ENCODE measurements around the gene CD207. TPM values are rescaled to one million over a fixed set of nuclear protein-coding genes. Genes with fewer than 3 reads are reported as not detected.
"Not testable (repeated sequence)": the region's sequence is repeated elsewhere in the genome, so short reads cannot be mapped to it uniquely, and the experiment has no call there.

The CD207 gene
- total RNA-seq = 1 to 10 TPM in 2 of 4 donors, under 1 TPM in 1, not detected in 1; 0.35 to 2.5 (median 1.1) TPM

GRCh38 chr2:70835643-70836042, at the start of gene CD207:
Gene CD207 (minus strand): TSS chr2:70835816. CDS start chr2:70835776, 40 bp downstream.
- WGBS, 2 donors = 90 to 94% methylated on average over 4 of the region's 4 CpGs
- Histone ChIP-seq H3K4me1 (no peaks in the 10 kb centered on the region), H3K36me3 (no peaks in the 10 kb centered on the region), H3K9me3 (no peaks in the 10 kb centered on the region), H3K27me3 (peaks cover 0 to 31% (median 0%) of the 10 kb centered on the region in 4 donors), H3K27ac (no peak within 1 kb of the TSS), H3K4me3 (no peak within 1 kb of the TSS)
- DNase-seq = no peak
- intact Hi-C loops (cut with DNase I) = no loop called here
- TF ChIP-seq, protein P1, sequence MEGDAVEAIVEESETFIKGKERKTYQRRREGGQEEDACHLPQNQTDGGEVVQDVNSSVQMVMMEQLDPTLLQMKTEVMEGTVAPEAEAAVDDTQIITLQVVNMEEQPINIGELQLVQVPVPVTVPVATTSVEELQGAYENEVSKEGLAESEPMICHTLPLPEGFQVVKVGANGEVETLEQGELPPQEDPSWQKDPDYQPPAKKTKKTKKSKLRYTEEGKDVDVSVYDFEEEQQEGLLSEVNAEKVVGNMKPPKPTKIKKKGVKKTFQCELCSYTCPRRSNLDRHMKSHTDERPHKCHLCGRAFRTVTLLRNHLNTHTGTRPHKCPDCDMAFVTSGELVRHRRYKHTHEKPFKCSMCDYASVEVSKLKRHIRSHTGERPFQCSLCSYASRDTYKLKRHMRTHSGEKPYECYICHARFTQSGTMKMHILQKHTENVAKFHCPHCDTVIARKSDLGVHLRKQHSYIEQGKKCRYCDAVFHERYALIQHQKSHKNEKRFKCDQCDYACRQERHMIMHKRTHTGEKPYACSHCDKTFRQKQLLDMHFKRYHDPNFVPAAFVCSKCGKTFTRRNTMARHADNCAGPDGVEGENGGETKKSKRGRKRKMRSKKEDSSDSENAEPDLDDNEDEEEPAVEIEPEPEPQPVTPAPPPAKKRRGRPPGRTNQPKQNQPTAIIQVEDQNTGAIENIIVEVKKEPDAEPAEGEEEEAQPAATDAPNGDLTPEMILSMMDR (IDR thresholded peaks at IDR 0.05) = no peak
- TF ChIP-seq POLR2A (IDR thresholded peaks at IDR 0.05) = no peak

DNA sequence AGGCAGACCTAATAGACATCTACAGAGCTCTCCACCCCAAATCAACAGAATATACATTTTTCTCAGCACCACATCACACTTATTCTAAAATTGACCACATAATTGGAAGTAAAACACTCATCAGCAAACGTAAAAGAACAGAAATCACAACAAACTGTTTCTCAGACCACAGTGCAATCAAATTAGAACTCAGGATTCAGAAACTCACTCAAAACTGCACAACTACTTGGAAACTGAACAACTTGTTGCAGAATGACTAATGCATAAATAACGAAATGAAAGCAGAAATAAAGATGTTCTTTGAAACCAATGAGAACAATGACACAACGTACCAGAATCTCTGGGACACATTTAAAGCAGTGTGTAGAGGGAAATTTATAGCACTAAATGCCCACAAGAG, 42.9 kb upstream of the CD207 start:
- H3K9me3 ChIP-seq; H3K4me3 ChIP-seq; H3K36me3 ChIP-seq; H3K27ac ChIP-seq; intact Hi-C loops (cut with DNase I); H3K4me1 ChIP-seq; DNase-seq: not testable (repeated sequence)
- peaks cover 0 to 94% (median 0%) of the 10 kb centered on the region in 4 donors for H3K27me3 ChIP-seq
- WGBS, 2 donors = 36 to 42% methylated on average over 3 of the region's 3 CpGs

DNA sequence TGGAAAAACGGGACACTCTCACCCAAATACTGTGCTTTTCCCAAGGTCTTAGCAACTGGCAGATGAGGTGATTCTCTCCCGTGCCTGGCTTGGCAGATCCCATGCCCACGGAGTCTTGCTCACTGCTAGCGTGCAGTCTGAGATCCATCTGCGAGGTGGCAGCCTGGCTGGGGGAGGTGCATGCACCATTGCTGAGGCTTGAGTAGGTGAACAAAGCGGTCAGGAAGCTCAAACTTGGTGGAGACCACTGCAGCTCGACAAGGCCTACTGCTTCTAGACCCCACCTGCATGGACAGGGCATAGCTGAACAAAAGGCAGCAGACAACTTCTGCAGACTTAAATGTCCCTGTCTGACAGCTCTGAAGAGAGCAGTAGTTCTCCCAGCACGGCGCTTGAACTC, 40.5 kb upstream of the CD207 start:
- H3K9me3 ChIP-seq; H3K4me3 ChIP-seq; H3K36me3 ChIP-seq; DNase-seq; intact Hi-C loops (cut with DNase I); H3K27ac ChIP-seq: not testable (repeated sequence)
- 54 to 70% methylated on average over 6 to 8 of the region's 9 CpGs for WGBS, 2 donors
- peaks cover 3 to 10% (median 6%) of the 10 kb centered on the region in 3 donors for H3K4me1 ChIP-seq
- peaks cover 0 to 94% (median 0%) of the 10 kb centered on the region in 4 donors for H3K27me3 ChIP-seq

- Histone ChIP-seq H3K27me3 (peaks cover 0 to 84% (median 0%) of the 10 kb centered on the region in 4 donors), H3K4me1 (peaks cover 4 to 11% (median 6%) of the 10 kb centered on the region in 3 donors), H3K36me3 (no peaks in the 10 kb centered on the region), H3K27ac (no peak overlapping the region), H3K4me3 (no peak overlapping the region), H3K9me3 (no peaks in the 10 kb centered on the region)
- WGBS, 2 donors = 38 to 64% methylated on average over 2 to 3 of the region's 4 CpGs
- no peak for TF ChIP-seq POLR2A (IDR thresholded peaks at IDR 0.05)
- TF ChIP-seq, protein P1 (IDR thresholded peaks at IDR 0.05) = no peak
- no peak for DNase-seq
- intact Hi-C loops (cut with DNase I) = loop anchor here (5.0 kb wide), 1 partner anchor 49 kb away; no protein-coding TSS in a partner anchor
Observed at GRCh38 chr2:70873541-70873940, 37.9 kb upstream of the CD207 start.

- H3K4me1 ChIP-seq = peaks cover 4 to 11% (median 6%) of the 10 kb centered on the region in 3 donors
- H3K27me3 ChIP-seq = peaks cover 0 to 67% (median 0%) of the 10 kb centered on the region in 4 donors
- no peaks in the 10 kb centered on the region for H3K9me3 ChIP-seq
- 22 to 23% methylated on average over 6 to 27 of the region's 36 CpGs for WGBS, 2 donors
- peak overlapping the region in 1 of 4 donors; percentile 42 for H3K4me3 ChIP-seq
- DNase-seq = peak; percentile 35
- no peak for TF ChIP-seq POLR2A (IDR thresholded peaks at IDR 0.05)
- TF ChIP-seq, protein P1 (IDR thresholded peaks at IDR 0.05) = peak; percentile 77 to 89 (median 86)
- no peaks in the 10 kb centered on the region for H3K36me3 ChIP-seq
- no peak overlapping the region for H3K27ac ChIP-seq
- intact Hi-C loops (cut with DNase I) = loop anchor here (2.0 to 5.0 kb wide), 2 partner anchors 51 to 75 kb away; no protein-coding TSS in a partner anchor
Observed at GRCh38 chr2:70871398-70872211, 36.0 kb upstream of the CD207 start.

DNA sequence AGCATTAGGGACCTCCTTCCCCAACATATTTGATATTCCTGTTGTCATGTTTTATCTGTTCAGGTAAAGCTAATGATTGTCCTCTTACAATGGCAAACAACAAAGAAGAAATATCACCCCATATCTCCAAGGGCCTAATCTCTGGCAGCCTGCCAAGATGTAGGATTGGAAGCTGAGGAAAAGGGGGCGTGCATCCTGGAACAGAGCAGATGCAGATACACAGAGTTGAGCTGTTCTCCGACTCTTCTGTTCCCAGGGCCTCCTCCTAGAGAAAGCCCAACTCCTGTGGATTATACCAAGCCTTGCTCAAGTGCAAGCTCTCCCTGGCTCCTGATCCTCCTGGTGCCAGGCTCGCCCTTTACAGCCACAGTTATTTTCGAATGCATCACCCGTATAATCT, 35.2 kb upstream of the CD207 start:
- TF ChIP-seq POLR2A (IDR thresholded peaks at IDR 0.05) = no peak
- TF ChIP-seq, protein P1 (IDR thresholded peaks at IDR 0.05) = no peak
- no peak for DNase-seq
- no peaks in the 10 kb centered on the region for H3K9me3 ChIP-seq
- intact Hi-C loops (cut with DNase I) = loop anchor here (2.0 to 5.0 kb wide), 2 partner anchors 52 to 76 kb away; no protein-coding TSS in a partner anchor
- no peaks in the 10 kb centered on the region for H3K36me3 ChIP-seq
- 57 to 66% methylated on average over 5 of the region's 5 CpGs for WGBS, 2 donors
- H3K4me3 ChIP-seq = no peak overlapping the region
- H3K4me1 ChIP-seq = peaks cover 4 to 11% (median 6%) of the 10 kb centered on the region in 3 donors
- no peak overlapping the region for H3K27ac ChIP-seq
- peaks cover 0 to 59% (median 0%) of the 10 kb centered on the region in 4 donors for H3K27me3 ChIP-seq

Data from esophagus squamous epithelium (tissue), 5 donors.